Stromal cell of bone marrow (primary cell): ENCODE results near the gene SLC9B1.
"Not testable (repeated sequence)": the region's sequence is repeated elsewhere in the genome, so short reads cannot be mapped to it uniquely, and the experiment has no call there.

Experiments
- DNase-seq: peaks from one replicate; pipeline ENCODE4 v3.0.0-alpha.2; 2012; ENCODE audit warnings: low read depth

SLC9B1 gene

GRCh38 chr4:103011378-103012025 lies 8.0 kb downstream of the SLC9B1 start:
- no peak for DNase-seq

- DNase-seq = no peak
Measured at GRCh38 chr4:103010804-103011203, 8.7 kb downstream of the SLC9B1 start.

- peak; percentile 57 for DNase-seq
Measured at GRCh38 chr4:103008875-103009729, 10.4 kb downstream of the SLC9B1 start.

GRCh38 chr4:103002551-103002950 lies 17.0 kb downstream of the SLC9B1 start:
- DNase-seq = no peak

- DNase-seq = no peak
Measured at GRCh38 chr4:102994803-102995202, 24.7 kb downstream of the SLC9B1 start.

- DNase-seq = not testable (repeated sequence)
Measured at GRCh38 chr4:102993985-102994384, 25.5 kb downstream of the SLC9B1 start.

- DNase-seq = no peak
Measured at GRCh38 chr4:102988429-102989020, 31.0 kb downstream of the SLC9B1 start.

- no peak for DNase-seq
Measured at GRCh38 chr4:102981005-102981404, 38.5 kb downstream of the SLC9B1 start.

GRCh38 chr4:102961813-102962212 lies 57.7 kb downstream of the SLC9B1 start:
- DNase-seq = not testable (repeated sequence)

GRCh38 chr4:102959496-102959895 lies 60.0 kb downstream of the SLC9B1 start:
- DNase-seq = no peak

- DNase-seq = no peak
Measured at GRCh38 chr4:102945066-102945465, 74.4 kb downstream of the SLC9B1 start.

- DNase-seq = not testable (repeated sequence)
Measured at GRCh38 chr4:102938063-102938462, 81.4 kb downstream of the SLC9B1 start.

GRCh38 chr4:102935716-102936115 lies 83.8 kb downstream of the SLC9B1 start:
- DNase-seq = no peak

GRCh38 chr4:102919697-102920096 lies 99.8 kb downstream of the SLC9B1 start:
- not testable (repeated sequence) for DNase-seq

GRCh38 chr4:102918859-102919258 lies 100.6 kb downstream of the SLC9B1 start:
- DNase-seq = no peak

GRCh38 chr4:102901804-102902203 lies 117.7 kb downstream of the SLC9B1 start:
- DNase-seq = no peak

- not testable (repeated sequence) for DNase-seq
Measured at GRCh38 chr4:102897610-102898009, 121.9 kb downstream of the SLC9B1 start.

- DNase-seq = not testable (repeated sequence)
Measured at GRCh38 chr4:102896547-102896946, 123.0 kb downstream of the SLC9B1 start.

GRCh38 chr4:102889866-102890265 lies 129.6 kb downstream of the SLC9B1 start:
- not testable (repeated sequence) for DNase-seq

GRCh38 chr4:102888570-102888969 lies 130.9 kb downstream of the SLC9B1 start:
- DNase-seq = not testable (repeated sequence)

GRCh38 chr4:102883278-102883677 lies 136.2 kb downstream of the SLC9B1 start:
- no peak for DNase-seq

- no peak for DNase-seq
Measured at GRCh38 chr4:102881343-102881742, 138.2 kb downstream of the SLC9B1 start.

GRCh38 chr4:102878901-102879300 lies 140.6 kb downstream of the SLC9B1 start:
- no peak for DNase-seq
